Astrocyte (in vitro differentiated cells and primary cell): Measurements from ENCODE around the gene SLC39A1. TPM values are rescaled to one million over a fixed set of nuclear protein-coding genes. Genes with fewer than 3 reads are reported as not detected.

Experiments used
- DNase-seq: peaks from one replicate; pipeline ENCODE4 v3.0.0-alpha.2; 2010; ENCODE audit warnings: low read depth
- FAIRE-seq: peaks from 2 replicates; lab custom pipeline; 2011; peaks lifted over from hg19 to GRCh38; lab: Jason Lieb, UNC
- H2AFZ ChIP-seq: 2 replicates; pipeline ENCODE4 v1.6.0; 2012; ENCODE audit warnings: low read depth, low read length, inconsistent platforms
- H3K27ac ChIP-seq: 2 replicates; pipeline ENCODE4 v1.5.1; 2011; ENCODE audit warnings: low read depth, low read length, inconsistent platforms
- H3K27me3 ChIP-seq: 2 replicates; pipeline ENCODE4 v1.6.0; 2011; ENCODE audit warnings: low read length, inconsistent platforms; ENCODE audit not compliant: insufficient read depth
- H3K36me3 ChIP-seq: 2 replicates; pipeline ENCODE4 v1.5.1; 2011; ENCODE audit warnings: low read length, inconsistent platforms; ENCODE audit not compliant: insufficient read depth
- H3K4me1 ChIP-seq: 2 replicates; pipeline ENCODE4 v1.5.1; 2011; ENCODE audit warnings: low read length, inconsistent platforms; ENCODE audit not compliant: insufficient read depth
- H3K4me2 ChIP-seq: 2 replicates; pipeline ENCODE4 v1.6.0; 2012; ENCODE audit warnings: low read length, inconsistent platforms
- H3K4me3 ChIP-seq: 2 replicates; pipeline ENCODE4 v1.5.1; 2011; ENCODE audit warnings: low read depth, mild to moderate bottlenecking, low read length, inconsistent platforms; ENCODE audit not compliant: insufficient read depth
- H3K79me2 ChIP-seq: 2 replicates; pipeline ENCODE4 v1.6.0; 2012; ENCODE audit warnings: mild to moderate bottlenecking, low read length, inconsistent platforms; ENCODE audit not compliant: insufficient read depth
- H3K9ac ChIP-seq: 2 replicates; pipeline ENCODE4 v1.6.0; 2012; ENCODE audit warnings: mild to moderate bottlenecking, low read length, inconsistent platforms
- H3K9me3 ChIP-seq: 2 replicates; pipeline ENCODE4 v1.5.1; 2012; ENCODE audit warnings: low read depth, mild to moderate bottlenecking, low read length, inconsistent platforms; ENCODE audit not compliant: insufficient read depth
- H4K20me1 ChIP-seq: 2 replicates; pipeline ENCODE4 v1.6.0; 2012; ENCODE audit warnings: low read length, inconsistent platforms; ENCODE audit not compliant: insufficient read depth
- H3K27ac Mint-ChIP-seq: one replicate; pipeline ENCODE4 v1.8.0; 2021; ENCODE audit warnings: mild to moderate bottlenecking, mixed read lengths; ENCODE audit not compliant: unreplicated experiment
- H3K27me3 Mint-ChIP-seq: one replicate; pipeline ENCODE4 v1.8.0; 2021; ENCODE audit warnings: low read depth, mixed read lengths; ENCODE audit not compliant: unreplicated experiment
- H3K36me3 Mint-ChIP-seq: one replicate; pipeline ENCODE4 v1.8.0; 2021; ENCODE audit warnings: low read depth, mixed read lengths; ENCODE audit not compliant: unreplicated experiment
- H3K4me1 Mint-ChIP-seq: one replicate; pipeline ENCODE4 v1.8.0; 2021; ENCODE audit warnings: low read depth, mixed read lengths; ENCODE audit not compliant: unreplicated experiment
- H3K4me3 Mint-ChIP-seq: one replicate; pipeline ENCODE4 v1.8.0; 2021; ENCODE audit warnings: mild to moderate bottlenecking, moderate library complexity, mixed read lengths; ENCODE audit not compliant: unreplicated experiment
- H3K9me3 Mint-ChIP-seq: one replicate; pipeline ENCODE4 v1.8.0; 2021; ENCODE audit warnings: mild to moderate bottlenecking, mixed read lengths; ENCODE audit not compliant: unreplicated experiment
- CTCF ChIP-seq: IDR thresholded peaks from 2 replicates; pipeline ENCODE4 v1.5.1; 2011; ENCODE audit warnings: low read depth, mild to moderate bottlenecking, inconsistent platforms, low read length, moderate library complexity; ENCODE audit not compliant: insufficient read depth
- EZH2 ChIP-seq: IDR thresholded peaks from 2 replicates; pipeline ENCODE4 v1.6.1; 2012; ENCODE audit warnings: mild to moderate bottlenecking, low read length, inconsistent platforms; ENCODE audit not compliant: insufficient read depth
- total RNA-seq: library from RNA; stranded (reverse); gene quantifications from 2 replicates; pipeline ENCODE4 v1.2.1, GENCODE V29; 2021

SLC39A1 gene
- total RNA-seq, 1 donor from 2014 or later = 91.7 TPM

GRCh38 chr1:153968000-153968363 is 4.6 kb upstream of the SLC39A1 start:
- H3K4me1 Mint-ChIP-seq = peaks cover 7% of the 10 kb centered on the region
- Histone ChIP-seq H3K4me1 (peaks cover 18% of the 10 kb centered on the region), H3K27ac (peak overlapping the region; percentile 53), H3K9ac (peak overlapping the region; percentile 81), H3K36me3 (no peaks in the 10 kb centered on the region), H3K79me2 (peaks cover 12% of the 10 kb centered on the region), H3K4me3 (peak overlapping the region; percentile 72), H4K20me1 (no peaks in the 10 kb centered on the region), H3K4me2 (peak overlapping the region; percentile 100), H2AFZ (peak overlapping the region; percentile 87), H3K27me3 (no peaks in the 10 kb centered on the region), H3K9me3 (no peaks in the 10 kb centered on the region)
- FAIRE-seq (no peak), DNase-seq (no peak)
- TF ChIP-seq EZH2 (no peak), CTCF (no peak)
- peak overlapping the region; percentile 82 for H3K27ac Mint-ChIP-seq
- no peaks in the 10 kb centered on the region for H3K36me3 Mint-ChIP-seq
- peak overlapping the region; percentile 90 for H3K4me3 Mint-ChIP-seq
- no peaks in the 10 kb centered on the region for H3K27me3 Mint-ChIP-seq
- H3K9me3 Mint-ChIP-seq = no peaks in the 10 kb centered on the region

GRCh38 chr1:153967107-153967999 is 4.0 kb upstream of the SLC39A1 start, which contains the start of gene CREB3L4:
Gene CREB3L4, plus strand, starts transcription at chr1:153967902. Its CDS starts 624 bp downstream, at chr1:153968526.
- FAIRE-seq (no peak), DNase-seq (peak; percentile 99)
- Histone ChIP-seq H3K27ac (peak within 1 kb of the TSS; percentile 73), H4K20me1 (no peaks in the 10 kb centered on the region), H3K4me3 (peak within 1 kb of the TSS; percentile 72), H3K79me2 (peaks cover 19% of the 10 kb centered on the region), H3K4me2 (peak within 1 kb of the TSS; percentile 100), H3K27me3 (no peaks in the 10 kb centered on the region), H3K9ac (peak within 1 kb of the TSS; percentile 81), H3K4me1 (peaks cover 24% of the 10 kb centered on the region), H3K9me3 (no peaks in the 10 kb centered on the region), H2AFZ (peak within 1 kb of the TSS; percentile 87), H3K36me3 (no peaks in the 10 kb centered on the region)
- Mint-ChIP-seq H3K27ac (peak within 1 kb of the TSS; percentile 82), H3K4me1 (peaks cover 12% of the 10 kb centered on the region), H3K4me3 (peak within 1 kb of the TSS; percentile 90), H3K9me3 (no peaks in the 10 kb centered on the region), H3K36me3 (no peaks in the 10 kb centered on the region), H3K27me3 (no peaks in the 10 kb centered on the region)
- TF ChIP-seq CTCF (peak; percentile 39), EZH2 (no peak)
